ENCODE data around the gene RIPK1.
"Not testable (repeated sequence)": the region's sequence is repeated elsewhere in the genome, so short reads cannot be mapped to it uniquely, and the experiment has no call there.

Gene RIPK1

DNA sequence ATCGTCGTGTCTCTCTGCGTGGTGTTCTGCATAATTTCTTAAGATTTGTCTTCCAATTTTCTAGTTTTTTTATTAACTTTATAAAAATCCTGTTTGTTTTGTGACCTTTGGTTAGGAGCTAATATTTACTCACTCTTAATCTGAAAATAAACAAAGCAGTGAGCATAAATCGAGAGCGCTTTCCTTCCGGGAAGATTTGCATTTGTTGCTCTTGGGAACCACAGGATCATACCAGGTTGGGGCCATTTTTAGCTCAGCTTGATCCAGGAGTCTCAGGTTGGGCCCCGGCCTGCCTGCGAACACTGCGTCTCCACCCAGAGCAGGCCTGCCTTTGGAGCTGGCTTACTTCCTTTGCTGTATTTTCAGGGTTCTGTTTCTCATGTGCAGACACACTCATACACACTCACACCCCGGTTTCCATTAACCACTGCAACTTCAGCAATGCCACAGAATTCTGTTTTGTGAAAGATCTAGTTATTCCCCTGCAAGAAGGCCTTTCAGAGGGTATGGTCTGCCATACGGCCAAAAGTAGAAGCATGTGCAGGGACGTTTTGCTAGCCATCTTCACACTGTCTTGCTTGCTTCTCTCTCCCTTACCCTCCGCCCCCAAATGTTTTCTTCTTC, 67.5 kb downstream of the RIPK1 start:
- no peak for DNase-seq (ENCODE audit: low read depth in 2 of 2)

DNA sequence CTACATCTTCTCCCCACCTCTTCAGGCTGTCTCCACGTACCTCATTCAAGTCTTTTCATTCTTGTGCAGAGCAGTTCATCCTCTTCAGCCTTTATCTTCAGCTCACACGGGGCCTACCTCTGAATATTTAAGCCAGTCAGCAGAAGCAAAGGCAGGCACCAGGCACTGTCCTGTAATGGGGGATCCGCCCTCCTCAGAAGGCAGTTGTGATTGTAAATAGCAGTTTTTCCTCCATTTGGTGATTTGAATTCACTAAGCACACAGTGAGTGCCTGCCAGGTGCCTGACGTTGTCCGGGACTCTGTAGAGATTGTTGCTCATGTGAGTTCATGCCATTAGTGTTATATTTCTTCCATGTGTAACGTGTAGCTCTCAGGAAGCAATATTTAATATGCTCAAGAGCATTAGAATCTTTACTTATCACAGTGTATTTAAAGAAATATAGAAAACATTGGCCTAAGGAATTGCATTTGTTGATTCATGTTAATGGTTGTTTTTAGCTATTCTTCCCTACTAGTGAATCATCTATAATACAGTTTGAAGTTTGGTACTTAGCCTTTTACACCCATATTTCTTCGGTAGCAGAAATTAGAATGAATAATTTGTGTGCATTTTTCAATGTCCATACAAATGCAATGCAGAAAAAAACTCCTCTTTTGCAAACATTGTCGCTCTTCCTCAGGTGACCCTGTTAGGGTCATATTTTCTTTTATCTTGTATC, 68.2 kb downstream of the RIPK1 start:
- DNase-seq (ENCODE audit: low read depth in 2 of 2), result no peak

DNA sequence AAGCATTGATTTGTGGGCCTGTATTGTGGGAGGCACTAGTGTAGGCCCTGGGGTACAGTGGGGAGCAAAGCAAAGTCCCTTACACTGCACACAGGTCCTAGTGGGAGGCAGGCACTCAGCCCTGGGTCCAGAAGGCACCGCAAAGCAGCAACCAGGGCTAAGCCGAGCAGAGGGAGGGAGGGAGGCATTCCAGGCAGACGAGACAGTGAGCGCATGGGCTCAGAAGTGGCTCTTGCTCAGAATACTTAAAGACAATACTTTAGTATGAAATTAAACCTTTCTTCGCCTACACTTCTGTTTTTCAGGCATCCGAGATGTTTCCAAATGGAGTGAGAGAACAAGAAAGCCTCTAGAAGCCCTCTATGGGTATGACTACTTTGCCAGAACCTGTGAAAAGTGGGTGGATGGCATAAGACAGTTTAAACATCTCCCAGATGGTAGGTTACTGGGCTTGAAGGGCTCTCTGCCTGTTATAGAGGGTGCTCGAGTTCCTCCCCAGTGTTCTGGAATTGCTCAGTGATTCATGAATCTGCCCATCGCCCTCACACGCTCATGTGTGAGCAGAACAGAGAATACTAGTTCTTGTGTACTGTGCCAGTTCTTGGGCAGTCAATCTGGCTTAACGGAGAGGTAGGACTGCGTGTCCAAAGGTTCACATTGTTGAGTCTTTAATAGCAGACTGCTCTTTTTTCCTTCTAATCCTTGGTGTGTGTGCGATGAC, 68.9 kb downstream of the RIPK1 start:
- DNase-seq (ENCODE audit: low read depth in 2 of 2), result no peak

DNA sequence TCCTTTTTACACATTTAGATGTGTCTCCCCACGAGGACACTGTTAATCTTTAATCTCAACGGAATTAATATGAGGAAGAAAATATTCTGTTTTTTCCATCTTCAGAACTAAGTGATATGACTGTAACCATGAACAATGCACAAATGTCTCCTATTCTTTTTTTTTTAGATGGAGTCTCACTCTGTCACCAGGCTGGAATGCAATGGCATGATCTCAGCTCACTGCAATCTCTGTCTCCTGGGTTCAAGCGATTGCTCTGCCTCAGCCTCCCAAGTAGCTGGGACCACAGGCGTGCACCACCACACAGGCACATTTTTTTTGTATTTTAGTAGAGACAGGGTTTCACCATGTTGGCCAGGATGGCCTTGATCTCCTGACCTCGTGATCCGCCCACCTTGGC, 69.6 kb downstream of the RIPK1 start:
- DNase-seq (ENCODE audit: low read depth in 2 of 2), result not testable (repeated sequence)

DNA sequence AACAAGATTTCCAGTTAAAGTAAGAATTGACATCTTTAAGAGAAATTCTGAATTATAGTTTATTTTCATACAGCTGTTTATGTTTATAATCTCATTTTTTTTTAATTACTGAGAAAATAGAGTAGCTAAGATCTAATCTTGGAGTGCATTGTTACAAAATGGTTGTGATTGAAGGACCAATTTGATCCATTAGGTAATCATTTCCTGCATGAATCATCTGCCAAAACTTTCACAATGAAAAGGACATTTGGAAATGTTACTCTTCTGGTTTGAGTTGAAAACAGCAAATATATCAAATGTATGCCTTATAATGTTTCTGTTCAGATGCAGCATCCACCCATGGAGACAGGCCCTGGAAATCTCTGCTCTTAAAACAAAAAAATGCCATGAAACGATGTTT, 70.0 kb downstream of the RIPK1 start:
- no peak for DNase-seq (ENCODE audit: low read depth in 2 of 2)

DNA sequence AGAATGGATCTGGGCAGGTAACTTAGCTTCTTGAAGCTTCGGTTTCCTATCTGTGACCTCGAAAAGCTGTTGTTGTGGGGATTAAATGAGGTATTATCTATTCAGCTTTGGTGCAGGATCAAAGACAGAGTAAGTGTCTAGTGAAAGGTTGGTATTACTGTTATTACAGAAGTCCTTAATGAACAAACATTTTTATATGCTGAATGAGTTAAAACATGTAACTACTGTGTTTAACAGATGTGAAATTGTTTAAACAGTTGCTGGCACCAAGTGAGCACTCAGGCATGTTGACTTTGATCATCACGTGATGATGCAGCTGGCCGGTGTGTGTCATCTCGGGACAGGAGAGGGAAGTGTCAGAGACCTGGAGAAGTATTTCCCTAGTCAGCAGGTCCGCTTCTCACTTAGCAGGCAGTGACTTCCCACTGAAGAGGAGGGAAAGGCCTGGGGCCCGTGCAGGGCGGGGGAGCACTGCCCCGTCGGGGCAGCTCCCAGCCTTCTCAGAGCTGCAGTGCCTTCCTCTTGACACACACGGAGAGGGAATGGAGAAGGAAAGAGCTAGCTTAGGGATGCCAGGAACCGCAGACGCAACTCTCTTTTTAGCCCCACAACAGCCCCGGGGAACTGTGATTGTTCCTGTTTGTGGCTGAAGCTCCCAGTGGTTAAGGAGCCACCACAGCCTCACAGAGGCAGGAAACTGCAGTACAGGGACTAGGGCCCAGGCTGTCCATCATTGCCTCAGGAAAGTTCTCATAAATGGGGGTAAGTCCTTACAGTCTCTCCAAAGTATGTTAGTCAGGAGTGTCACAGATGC, 71.0 kb downstream of the RIPK1 start:
- DNase-seq (ENCODE audit: low read depth in 2 of 2), result no peak

DNA sequence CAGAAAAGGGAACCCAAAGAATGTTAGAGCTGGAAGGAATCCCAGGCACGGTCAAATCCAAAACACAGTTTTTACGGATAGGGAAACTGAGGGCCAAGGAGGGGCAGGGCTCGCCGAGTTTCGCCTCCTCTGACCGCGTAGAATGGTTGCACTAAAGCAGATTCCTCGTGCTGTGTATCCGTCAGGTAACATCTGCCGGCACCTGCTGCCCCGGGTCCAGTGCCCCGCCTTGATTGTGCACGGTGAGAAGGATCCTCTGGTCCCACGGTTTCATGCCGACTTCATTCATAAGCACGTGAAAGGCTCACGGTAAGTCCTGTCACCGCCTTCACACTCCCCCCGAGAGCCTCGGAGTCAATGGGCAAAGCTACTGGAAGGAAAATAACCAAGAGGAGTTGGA, 71.9 kb downstream of the RIPK1 start:
- no peak for DNase-seq (ENCODE audit: low read depth in 2 of 2)

DNA sequence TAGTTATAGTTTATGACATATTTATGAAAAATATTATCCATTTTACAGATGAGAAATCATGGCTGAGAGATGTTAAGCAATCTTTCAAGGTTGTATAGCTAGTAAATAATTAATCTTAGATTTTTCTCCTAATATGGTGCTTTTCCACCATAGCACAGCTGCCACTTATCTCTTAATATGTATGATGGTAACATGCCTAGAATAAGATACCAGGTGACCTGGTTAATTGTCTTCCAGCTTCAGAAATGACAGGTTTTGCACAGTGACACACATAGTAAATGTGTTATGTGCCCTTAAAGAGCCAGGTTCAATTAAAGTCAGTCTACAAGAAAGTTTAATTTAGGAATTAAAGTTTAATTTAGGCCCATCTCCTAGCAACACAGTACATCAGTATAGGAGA, 74.2 kb downstream of the RIPK1 start:
- no peak for DNase-seq (ENCODE audit: low read depth in 2 of 2)

DNA sequence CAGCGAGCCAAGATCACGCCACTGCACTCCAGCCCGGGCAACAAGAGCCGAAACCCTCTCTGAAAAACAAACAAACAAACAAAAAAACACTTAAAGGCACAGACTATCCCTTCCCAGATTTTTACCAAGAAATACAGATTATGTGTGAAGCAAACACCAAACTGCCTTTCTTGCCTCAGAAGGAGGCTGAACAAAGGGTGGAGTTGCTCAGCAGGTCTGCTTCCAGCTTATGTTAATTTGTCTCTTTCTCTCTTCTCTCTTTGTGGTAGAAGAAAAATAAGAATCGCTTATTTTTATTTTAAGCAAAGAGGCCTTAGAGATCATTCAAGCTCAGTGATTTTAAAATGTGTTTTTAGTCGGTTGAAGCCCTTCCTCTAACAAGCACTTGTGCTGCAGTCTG, 74.9 kb downstream of the RIPK1 start:
- DNase-seq (ENCODE audit: low read depth in 2 of 2), result no peak

DNA sequence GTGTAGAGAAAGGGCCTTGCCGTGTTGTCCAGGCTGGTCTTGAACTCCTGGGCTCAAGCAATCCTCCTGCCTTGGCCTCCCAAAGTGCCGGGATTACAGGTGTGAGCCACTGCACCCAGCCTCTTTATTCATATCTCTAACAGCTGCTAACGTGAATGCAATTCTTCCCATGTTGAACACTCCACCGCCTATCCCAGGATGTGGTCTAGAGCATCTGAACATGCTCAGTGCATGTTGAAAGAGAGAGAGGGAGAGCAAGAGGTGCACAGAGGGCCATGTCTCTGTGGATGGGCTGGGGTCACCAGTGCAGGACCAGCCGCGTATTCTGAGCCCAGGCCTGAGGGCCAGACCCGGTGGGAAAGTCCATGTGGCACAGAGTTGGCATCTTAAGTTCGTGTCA, 76.3 kb downstream of the RIPK1 start:
- no peak for DNase-seq (ENCODE audit: low read depth in 2 of 2)

DNA sequence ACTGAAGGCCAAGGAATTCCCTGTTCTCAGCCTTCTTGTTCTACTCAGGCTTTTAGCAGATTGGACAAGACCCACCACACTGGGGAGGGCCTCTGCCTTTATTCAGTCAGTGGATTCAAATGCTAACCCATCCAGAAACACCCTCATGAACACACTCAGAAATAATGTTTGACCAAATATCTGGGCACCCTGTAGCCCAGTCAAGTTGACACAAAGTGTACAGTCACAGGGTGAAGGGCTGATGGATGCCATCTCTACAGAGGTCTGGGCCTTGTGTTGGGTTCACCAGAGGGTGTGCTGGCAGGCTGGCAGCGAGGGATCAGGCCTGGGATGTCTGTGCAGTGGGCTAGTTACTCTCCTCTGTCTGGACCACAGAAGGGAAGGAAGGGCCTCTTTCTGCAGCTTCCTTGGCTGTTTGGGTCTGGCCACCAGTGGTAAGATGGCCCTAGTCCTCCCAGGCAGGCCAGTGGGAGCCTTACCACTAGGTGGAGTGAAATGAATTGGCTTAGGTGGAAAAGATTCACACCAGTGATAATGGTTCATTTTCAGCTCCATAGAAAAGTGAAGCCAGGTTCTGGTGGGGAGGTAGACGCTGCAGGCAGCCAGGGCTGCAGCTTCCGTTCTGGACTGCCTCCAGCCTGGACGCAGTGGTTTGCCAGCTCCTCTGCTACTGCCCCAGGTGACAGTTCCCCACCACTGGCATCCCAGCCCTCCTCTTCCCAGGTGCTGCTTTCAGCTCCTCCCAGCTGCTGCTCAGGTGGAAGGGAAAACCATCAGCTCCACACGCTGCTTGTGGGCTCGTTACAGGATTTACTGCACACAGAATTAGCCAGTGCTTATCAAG, 79.8 kb downstream of the RIPK1 start:
- DNase-seq (ENCODE audit: low read depth in 2 of 2), result no peak

DNA sequence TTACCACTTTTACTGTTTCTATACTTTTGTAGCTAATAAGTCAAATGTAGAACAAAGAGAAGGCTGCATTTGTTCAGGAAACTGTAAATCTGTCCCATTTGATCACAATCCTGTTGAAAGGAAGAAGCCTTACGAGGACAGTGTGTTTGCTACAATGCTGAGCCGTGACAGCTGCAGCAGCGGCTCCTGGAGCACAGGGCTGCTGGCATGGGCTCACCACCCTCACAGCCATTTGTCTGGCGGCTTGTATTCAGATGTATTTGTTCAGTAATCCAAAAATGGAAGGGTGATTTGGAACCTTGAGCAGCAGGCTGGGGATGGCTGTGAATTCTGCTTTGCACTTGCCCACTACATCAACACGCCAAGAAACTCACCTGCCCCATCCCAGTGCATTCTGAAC, 83.4 kb downstream of the RIPK1 start:
- no peak for DNase-seq (ENCODE audit: low read depth in 2 of 2)

DNA sequence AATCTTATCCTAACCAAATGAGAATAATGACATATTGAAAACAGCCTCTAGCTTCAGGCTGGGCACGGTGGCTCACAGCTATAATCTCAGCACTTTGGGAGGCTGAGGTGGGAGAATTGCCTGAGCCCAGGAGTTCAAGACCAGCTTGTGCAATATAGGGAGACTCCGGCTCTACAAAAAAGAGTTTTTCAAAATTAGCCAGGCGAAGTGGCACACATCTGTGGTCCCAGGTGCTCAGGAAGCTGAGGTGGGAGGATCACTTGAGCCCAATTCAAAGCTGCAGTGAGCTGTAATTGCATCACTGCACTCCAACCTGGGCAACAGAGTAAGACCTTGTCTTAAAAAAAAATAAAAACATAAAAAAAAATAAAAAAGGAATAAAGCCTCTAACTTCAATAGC, 84.4 kb downstream of the RIPK1 start:
- DNase-seq (ENCODE audit: low read depth in 2 of 2), result no peak

DNA sequence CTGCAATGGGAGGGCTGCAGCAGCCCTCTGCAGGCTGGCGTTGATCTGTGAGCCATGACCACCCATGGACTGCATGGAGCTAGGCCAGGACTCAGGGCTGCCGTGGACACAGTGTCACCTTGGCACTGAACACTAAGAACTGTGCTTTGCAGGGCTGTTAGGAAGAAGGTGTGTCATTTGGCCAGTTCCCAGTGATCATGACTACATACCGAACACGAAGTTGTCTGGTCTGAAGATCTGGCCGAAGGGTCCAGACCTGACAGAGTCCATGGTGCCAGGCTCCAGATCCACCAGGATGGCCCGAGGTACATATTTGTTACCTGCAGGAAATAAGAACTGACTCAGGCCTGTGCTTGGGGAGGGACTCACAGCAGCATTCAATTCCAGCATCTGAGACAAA, 87.1 kb downstream of the RIPK1 start:
- not testable (repeated sequence) for DNase-seq (ENCODE audit: low read depth in 2 of 2)

DNA sequence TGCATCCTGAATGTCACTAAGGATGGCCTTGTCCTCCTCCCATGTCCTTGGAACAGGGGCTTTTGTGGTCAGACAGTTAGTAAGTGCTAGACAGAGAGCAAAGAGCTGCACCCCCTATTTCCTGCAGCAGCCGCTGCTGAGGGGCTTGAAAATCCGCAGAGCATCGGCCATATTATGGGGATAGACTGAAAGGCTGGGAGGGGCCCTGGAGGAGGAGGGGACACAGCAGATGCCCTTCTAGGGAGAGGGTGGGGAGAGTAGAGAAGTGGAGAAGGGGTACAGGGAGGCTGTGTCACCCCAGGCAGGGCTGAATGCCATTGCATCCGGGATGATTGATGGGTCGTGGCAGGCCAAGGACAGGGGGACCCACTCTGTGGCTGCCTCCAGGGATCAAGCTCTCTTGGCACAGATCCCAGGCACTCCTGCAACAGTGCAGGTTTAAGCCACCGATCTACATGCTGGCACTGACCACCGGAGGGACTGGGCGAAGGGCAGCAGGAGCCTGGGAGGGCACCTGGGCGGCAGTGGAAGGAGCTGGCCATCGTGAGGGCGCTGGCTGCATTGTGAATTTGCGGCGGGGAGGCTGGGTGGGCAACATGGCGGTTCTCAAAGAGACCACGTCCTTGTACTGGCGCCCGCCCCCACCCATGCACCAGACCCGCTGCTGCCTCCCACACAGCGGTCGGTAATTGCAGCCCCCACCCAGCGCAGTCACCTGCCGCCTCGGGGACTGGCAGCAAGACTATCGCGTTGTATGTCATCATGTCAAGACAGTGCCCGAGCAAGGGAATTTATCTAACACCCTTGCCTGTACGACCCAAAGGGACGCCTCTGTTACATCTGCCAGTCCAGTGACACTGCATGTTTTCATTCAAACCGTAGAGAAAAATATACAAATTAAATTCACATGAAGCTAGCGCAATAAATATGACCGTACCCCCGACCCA, 88.2 kb downstream of the RIPK1 start:
- not testable (repeated sequence) for DNase-seq (ENCODE audit: low read depth in 2 of 2)

DNA sequence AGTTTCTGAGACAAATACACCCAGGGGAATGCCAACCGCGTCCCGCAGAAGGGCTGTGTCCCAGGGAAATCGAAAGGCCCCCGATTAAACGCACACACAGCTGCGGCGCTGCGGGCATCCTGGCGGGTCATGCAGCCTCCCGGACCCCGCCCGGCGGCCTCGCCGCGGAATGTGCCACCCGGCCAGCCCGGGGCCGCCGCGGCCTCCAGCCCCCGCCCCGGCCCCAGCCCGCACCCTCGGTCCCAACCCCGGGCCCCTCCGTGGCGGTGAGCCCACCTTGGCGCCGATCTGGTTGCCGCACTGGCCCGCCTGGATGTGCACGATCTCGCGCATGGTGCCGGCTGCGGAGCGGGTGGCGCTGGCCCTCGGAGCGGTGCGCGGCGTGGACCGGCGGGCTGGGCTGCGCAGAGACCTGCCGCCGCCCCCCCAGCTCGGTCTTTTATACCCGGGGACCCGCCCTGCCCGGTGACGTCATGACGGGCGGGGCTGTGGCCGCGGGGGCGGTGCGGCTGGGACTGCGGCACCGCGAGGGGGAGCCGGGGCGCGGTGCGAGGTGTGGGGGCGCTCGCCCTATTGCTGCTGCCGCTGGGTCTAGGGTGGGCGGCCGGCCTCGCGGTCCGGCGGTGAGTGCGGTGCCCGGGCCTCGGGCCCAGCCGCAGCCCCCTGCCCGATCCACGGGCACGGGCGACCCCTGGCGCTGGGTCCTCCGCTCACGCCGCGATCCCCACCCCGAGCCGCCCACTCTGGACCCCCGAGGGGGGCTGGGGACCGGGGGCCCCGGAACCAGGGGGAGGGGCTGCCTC, 89.0 kb downstream of the RIPK1 start, which contains the start of gene TUBB2A:
Gene TUBB2A (minus strand): TSS at position 414 of the 803 bp plus-strand sequence. CDS start 81 bp downstream, at position 333.
- peak; percentile 69 to 70 for DNase-seq (ENCODE audit: low read depth in 2 of 2)

DNA sequence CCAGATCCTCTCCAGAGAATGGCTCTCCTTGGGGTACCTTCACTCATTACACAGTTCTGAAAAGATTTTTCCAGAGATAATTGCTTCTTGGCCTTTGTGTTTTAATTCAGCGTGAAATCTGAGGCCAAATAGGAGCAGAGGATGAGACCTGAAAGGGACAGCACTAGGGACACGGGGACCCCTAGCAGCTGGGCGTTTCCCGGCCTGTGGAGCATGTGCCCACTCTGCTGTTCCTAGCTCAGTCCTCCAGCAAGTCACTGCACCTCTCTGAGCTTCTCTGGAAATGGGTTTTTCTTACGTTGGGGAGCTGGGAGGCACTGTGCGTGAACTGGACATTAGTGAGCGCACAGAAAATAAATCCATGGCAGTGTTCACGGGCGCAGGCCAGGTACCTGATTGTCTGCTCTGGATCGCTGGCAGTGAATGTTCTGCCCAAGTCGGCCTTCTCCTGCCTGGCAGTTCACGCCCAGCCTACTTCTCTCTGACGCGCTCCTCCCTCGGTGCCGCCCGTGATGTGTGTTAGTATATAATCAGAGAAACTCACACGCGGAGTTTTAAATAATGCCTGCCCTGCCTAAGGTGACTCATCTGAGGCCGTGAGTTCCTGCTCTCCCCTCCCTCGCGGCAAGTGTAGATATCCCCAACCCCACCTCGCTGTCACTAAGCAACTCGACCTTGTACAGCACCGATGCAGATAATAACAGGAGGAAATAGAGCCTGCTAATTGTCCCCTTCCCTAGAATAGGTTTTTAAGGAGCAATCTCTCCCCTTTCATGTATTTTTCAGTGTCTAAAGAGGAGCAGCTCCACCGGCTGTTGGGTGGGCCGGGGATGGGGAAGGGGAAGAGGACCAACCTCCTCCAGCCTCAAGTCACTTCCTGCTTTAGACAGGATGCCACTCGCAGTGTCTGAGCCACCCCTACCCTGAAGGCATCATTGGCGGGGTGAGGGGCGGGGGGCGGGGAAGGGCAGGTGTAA, 91.8 kb downstream of the RIPK1 start:
- DNase-seq (ENCODE audit: low read depth in 2 of 2), result no peak

DNA sequence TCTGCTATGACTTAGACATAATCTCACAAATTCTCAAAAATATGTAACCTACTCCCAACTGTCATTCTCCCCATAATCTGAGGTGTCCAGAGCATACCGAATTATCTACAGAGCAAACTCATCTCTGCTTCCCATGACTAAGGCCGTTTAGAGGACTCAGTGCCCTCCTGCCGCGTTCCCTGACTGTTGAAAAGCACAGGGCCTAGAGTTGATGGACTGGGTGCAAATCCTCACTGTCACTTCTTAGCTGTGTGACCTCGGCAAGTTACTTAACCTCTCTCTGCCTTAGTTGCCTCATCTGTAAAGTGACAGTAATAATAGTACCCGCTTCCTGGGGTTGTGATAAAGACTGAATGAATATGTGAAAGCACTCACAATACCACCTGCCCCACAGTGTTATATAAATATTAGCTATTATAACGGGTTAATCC, 93.8 kb downstream of the RIPK1 start:
- no peak for DNase-seq (ENCODE audit: low read depth in 2 of 2)
